K562 (cell line): ENCODE data around the gene SCARB2. TPM values are rescaled to one million over a fixed set of nuclear protein-coding genes. Genes with fewer than 3 reads are reported as not detected.

Experiments
- ATAC-seq: fragments of 200-7000 bp; cut with Tn5 transposase; 3 replicates; pipeline ENCODE4 v1.9.1; 2020; ENCODE audit warnings: moderate library complexity
- BruUV-seq: library from RNA; stranded (reverse); fragments of 400-500 nt; replicated peaks from 2 replicates; lab custom pipeline; 2021; lab: Mats Ljungman, UMichigan
- CTCF ChIA-PET: fragments of 300-600 bp; formaldehyde crosslinking; extraction: SDS; loops from one replicate; lab custom pipeline; 2021; ENCODE audit warnings: low intra/inter-chr PET ratio; lab: Yijun Ruan, JAX
- POLR2A ChIA-PET: fragments of 300-600, 350-650 bp; sonication (Branson Sonifier 250); formaldehyde crosslinking; extraction: SDS; loops from one replicate; lab custom pipeline; 2021; ENCODE audit warnings: antibody characterized with exemption, inconsistent platforms; lab: Yijun Ruan, JAX
- DNase-seq, 4 experiments: peaks; one replicate each; pipeline versions ENCODE4 v3.0.0 to v3.0.0-alpha.2; 2011 to 2018; ENCODE audit warnings: low spot score in 3 of 4, mixed read lengths in 3 of 4; ENCODE audit errors: extremely low read depth in 1 of 4
- FAIRE-seq: peaks from 2 replicates; lab custom pipeline; 2011; peaks lifted over from hg19 to GRCh38; lab: Jason Lieb, UNC
- H2AFZ ChIP-seq: 2 replicates; pipeline ENCODE4 v1.6.0; 2011; ENCODE audit warnings: low read depth, low read length, control low read depth, inconsistent platforms
- H3K27ac ChIP-seq: fragments of 200-600 bp; 3 replicates; pipeline ENCODE4 v1.8.0; 2011; ENCODE audit warnings: low read depth, mild to moderate bottlenecking, control low read depth, inconsistent platforms, low read length, moderate library complexity, mixed read lengths; ENCODE audit errors: extremely low read depth
- H3K27me3 ChIP-seq, 2 experiments: fragments of 300-600 bp in 1 of 2; 2 replicates in 1 of 2; 3 replicates in 1 of 2; pipeline versions ENCODE4 v1.6.0 to v1.8.0; 2011; ENCODE audit warnings: inconsistent platforms in 2 of 2, low read length in 2 of 2, mild to moderate bottlenecking in 1 of 2, mixed read lengths in 1 of 2, moderate library complexity in 1 of 2; ENCODE audit not compliant: control insufficient read depth in 2 of 2, insufficient read depth in 2 of 2
- H3K36me3 ChIP-seq: fragments of 300-600 bp; 3 replicates; pipeline ENCODE4 v1.8.0; 2011; ENCODE audit warnings: mild to moderate bottlenecking, low read length, inconsistent platforms; ENCODE audit not compliant: control insufficient read depth, insufficient read depth
- H3K4me1 ChIP-seq, 2 experiments: fragments of 200-600 bp in 1 of 2; replicated peaks in 1 of 2; 2 replicates in 1 of 2; 3 replicates in 1 of 2; pipeline versions ENCODE4 v1.5.1 to v1.8.0; 2011; ENCODE audit warnings: inconsistent platforms in 2 of 2, low read length in 2 of 2, mild to moderate bottlenecking in 1 of 2, mixed read lengths in 1 of 2, moderate library complexity in 1 of 2; ENCODE audit not compliant: control insufficient read depth in 2 of 2, insufficient read depth in 2 of 2
- H3K4me2 ChIP-seq: 2 replicates; pipeline ENCODE4 v1.6.1; 2011; ENCODE audit warnings: low read length, control low read depth, inconsistent platforms, mixed read lengths; ENCODE audit not compliant: insufficient read depth
- H3K4me3 ChIP-seq: fragments of 200-600 bp; sonication (generic), shearing (Covaris generic); 2 replicates; pipeline ENCODE4 v1.5.1; 2016; ENCODE audit warnings: control low read depth, inconsistent platforms
- H3K79me2 ChIP-seq: fragments of 200-600 bp; 3 replicates; pipeline ENCODE4 v1.8.0; 2011; ENCODE audit warnings: low read length, inconsistent platforms; ENCODE audit not compliant: control insufficient read depth, insufficient read depth
- H3K9ac ChIP-seq, 2 experiments: 2 replicates each; pipeline versions ENCODE4 v1.6.0 to v1.6.1; 2011; ENCODE audit warnings: low read depth in 2 of 2, low read length in 2 of 2, control low read depth in 1 of 2, inconsistent platforms in 1 of 2, mild to moderate bottlenecking in 1 of 2, mixed read lengths in 1 of 2; ENCODE audit not compliant: insufficient read depth in 1 of 2
- H3K9me1 ChIP-seq: one replicate; pipeline ENCODE4 v1.6.0; 2011; ENCODE audit warnings: inconsistent platforms, mild to moderate bottlenecking, low read length, moderate library complexity; ENCODE audit not compliant: control insufficient read depth, insufficient read depth
- H3K9me3 ChIP-seq: replicated peaks from 2 replicates; pipeline ENCODE4 v1.5.1; 2011; ENCODE audit warnings: low read depth, low read length, inconsistent platforms; ENCODE audit not compliant: control insufficient read depth, insufficient read depth
- H4K20me1 ChIP-seq: replicated peaks from 2 replicates; pipeline ENCODE4 v1.6.1; 2011; ENCODE audit warnings: low read length, inconsistent platforms, mixed read lengths; ENCODE audit not compliant: control insufficient read depth, insufficient read depth
- ARID2 ChIP-seq: fragments of 450-650 bp; IDR thresholded peaks from 2 replicates; pipeline ENCODE4 v1.6.1; 2017; ENCODE audit warnings: antibody characterized with exemption, mild to moderate bottlenecking
- CCAR2 ChIP-seq: fragments of 200-400 bp; formaldehyde crosslinking; IDR thresholded peaks from 2 replicates; pipeline ENCODE4 v1.6.1; 2017; ENCODE audit warnings: mild to moderate bottlenecking, low read depth, low read length
- MED1 ChIP-seq: sonication (generic); formaldehyde crosslinking; IDR thresholded peaks from 2 replicates; pipeline ENCODE4 v1.8.1; 2023; ENCODE audit warnings: missing genetic modification reagents, borderline replicate concordance
- RUNX1 ChIP-seq: sonication (generic); IDR thresholded peaks from 2 replicates; pipeline ENCODE4 v1.6.1; 2016; ENCODE audit warnings: antibody characterized with exemption, low read depth
- SMARCC2 ChIP-seq: fragments of 450-650 bp; IDR thresholded peaks from 2 replicates; pipeline ENCODE4 v1.6.1; 2017; ENCODE audit warnings: antibody characterized with exemption, moderate library complexity, mild to moderate bottlenecking, low read depth
- TAF7 ChIP-seq: fragments of 450-650 bp; IDR thresholded peaks from 2 replicates; pipeline ENCODE4 v1.6.1; 2016; ENCODE audit warnings: missing genetic modification characterization, missing compliant biosample characterization
- TCF7 ChIP-seq: sonication (generic); IDR thresholded peaks from 2 replicates; pipeline ENCODE4 v1.6.1; 2016; ENCODE audit warnings: antibody characterized with exemption, borderline replicate concordance
- THRB ChIP-seq: fragments of 450-650 bp; formaldehyde crosslinking; conservative IDR thresholded peaks from 2 replicates; pipeline ENCODE4 v1.4.0; 2022; ENCODE audit warnings: mild to moderate bottlenecking, missing genetic modification characterization
- ZBTB7A ChIP-seq: IDR thresholded peaks from 2 replicates; pipeline ENCODE4 v1.6.1; 2011; ENCODE audit warnings: low read depth, mild to moderate bottlenecking, low read length, moderate library complexity, borderline replicate concordance; ENCODE audit not compliant: control insufficient read depth
- ZNF282 ChIP-seq: sonication (generic); formaldehyde crosslinking; IDR thresholded peaks from 2 replicates; pipeline ENCODE4 v1.8.1; 2023; ENCODE audit warnings: missing genetic modification reagents
- ZNF311 ChIP-seq: fragments of 250-450 bp; sonication (Bioruptor Pico); IDR thresholded peaks from 2 replicates; pipeline ENCODE4 v1.4.0; 2020; ENCODE audit warnings: mild to moderate bottlenecking, moderate library complexity
- ZNF445 ChIP-seq: fragments of 250-450 bp; sonication (Bioruptor Pico); IDR thresholded peaks from 2 replicates; pipeline ENCODE4 v1.4.0; 2020; ENCODE audit warnings: low read depth, mild to moderate bottlenecking, moderate library complexity
- WGBS: fragments of 100-300 bp; shearing (Covaris generic); methylation state at CpG from one replicate; pipeline ENCODE4 v1.1.6; 2016; ENCODE audit warnings: low coverage, mixed read lengths; ENCODE audit not compliant: insufficient coverage; ENCODE audit errors: missing lambda C conversion rate; 5-methylcytosine and 5-hydroxymethylcytosine counted together
- in situ Hi-C: fragments of 300-500 bp; cut with MboI; formaldehyde crosslinking; loops from 4 replicates; pipeline ENCODE4 v1.15.0; 2018; ENCODE audit warnings: inconsistent platforms, mixed read lengths
- intact Hi-C: fragments of 100-400 bp; cut with micrococcal nuclease; formaldehyde crosslinking; loops from 2 replicates; pipeline ENCODE4 v1.14.2; 2022
- polyA plus RNA-seq, 8 experiments: library from polyadenylated mRNA; depleted of rRNA in 4 of 8; stranded (reverse) in 5 of 8; unstranded in 3 of 8; fragments of >200 nt; fragmentation: Nextera tagmentation in 2 of 8; fragmentation: Illumina TruSeq in 1 of 8; extraction: Ambion mirVana in 2 of 8; extraction: Trizol in 1 of 8; gene quantifications; 2 replicates each; pipeline versions ENCODE4 v1.2.1 to v1.2.3, GENCODE V29; 2011 to 2014; ENCODE audit warnings: inconsistent platforms in 1 of 8, missing spikeins in 1 of 8
- total RNA-seq, 7 experiments: library from RNA; depleted of rRNA in 6 of 7; stranded (reverse); fragments of >200 nt in 6 of 7; fragmentation: Illumina TruSeq in 2 of 7; extraction: Trizol in 2 of 7; gene quantifications; 2 replicates each; pipeline versions ENCODE4 v1.2.1 to v1.2.3, GENCODE V29; 2011 to 2021; ENCODE audit warnings: low replicate concordance in 1 of 7
- TF ChIP-seq, protein P1 (sequence below), 2 experiments: IDR thresholded peaks; 2 replicates each; pipeline ENCODE4 v1.6.1; 2011; ENCODE audit warnings: borderline replicate concordance in 1 of 2, control low read depth in 1 of 2, low read depth in 1 of 2, low read length in 1 of 2, mild to moderate bottlenecking in 1 of 2, mixed read lengths in 1 of 2, moderate library complexity in 1 of 2; ENCODE audit not compliant: insufficient read depth in 1 of 2, insufficient read length in 1 of 2, poor library complexity in 1 of 2, severe bottlenecking in 1 of 2; ENCODE audit errors: extremely low read depth in 1 of 2

Gene SCARB2
- total and polyA plus RNA-seq, 9 of the 15 experiments (the other 6 are each of a cell fraction or from before 2014, with no cell fraction given): 6.1 to 25.8 (median 17.8) TPM

- Histone ChIP-seq H3K4me2 (no peak overlapping the region), H3K9me1 (no peaks in the 10 kb centered on the region), H3K4me3 (no peak overlapping the region), H3K36me3 (no peaks in the 10 kb centered on the region), H2AFZ (no peak overlapping the region), H4K20me1 (no peaks in the 10 kb centered on the region), H3K27me3 (no peaks in the 10 kb centered on the region), H3K79me2 (peaks cover 22% of the 10 kb centered on the region), H3K9ac (no peak overlapping the region), H3K9me3 (no peaks in the 10 kb centered on the region), H3K27ac (no peak overlapping the region), H3K4me1 (peaks cover 15 to 30% of the 10 kb centered on the region in 2 experiments)
- no peak for DNase-seq
- 76% methylated on average over 4 of the region's 4 CpGs for WGBS
- no peak for TF ChIP-seq THRB (CRISPR knock-in tag)
- no peak for TF ChIP-seq CCAR2
- no peak for TF ChIP-seq SMARCC2
- TF ChIP-seq TAF7 (tag): no peak
- no peak for ATAC-seq
- FAIRE-seq: no peak
- BruUV-seq: no TSS peak
- ChIA-PET CTCF (no interaction called here), POLR2A (interaction anchor here (1.2 to 1.6 kb wide), 2 partner anchors 10 to 167 kb away, joined by 4 to 5 read pairs; no protein-coding TSS in a partner anchor)
- intact Hi-C loops (no loop called here), in situ Hi-C loops (no loop called here)
These were observed 3.2 kb downstream of the SCARB2 start for GRCh38 chr4:76210452-76210851.

DNA sequence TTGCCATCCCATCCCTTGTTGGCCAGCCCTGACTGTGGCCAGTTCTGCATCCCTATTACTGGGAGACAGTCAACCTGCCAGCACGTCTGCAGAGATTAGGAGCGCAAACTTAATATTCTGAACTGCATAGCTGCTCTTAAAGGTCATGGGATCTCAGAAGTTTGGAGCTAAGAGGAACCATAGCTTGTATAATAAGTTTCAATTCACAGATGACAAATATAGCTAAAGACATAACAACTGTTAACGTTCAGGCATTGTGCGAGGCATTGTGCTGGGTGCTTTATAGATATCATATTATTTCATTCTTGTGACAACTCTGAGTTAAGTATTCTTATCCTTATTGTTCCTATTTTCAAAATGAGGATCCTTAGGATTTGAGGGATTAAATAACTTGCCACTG is 3.7 kb downstream of the SCARB2 start:
- 86% methylated on average over 4 of the region's 4 CpGs for WGBS
- DNase-seq (no peak), ATAC-seq (no peak), FAIRE-seq (peak; percentile 11)
- ChIA-PET CTCF (no interaction called here), POLR2A (interaction anchor here (1.2 to 1.6 kb wide), 2 partner anchors 10 to 167 kb away, joined by 4 to 5 read pairs; no protein-coding TSS in a partner anchor)
- Histone ChIP-seq H2AFZ (no peak overlapping the region), H3K9ac (no peak overlapping the region), H4K20me1 (no peaks in the 10 kb centered on the region), H3K4me3 (no peak overlapping the region), H3K4me2 (no peak overlapping the region), H3K27me3 (no peaks in the 10 kb centered on the region), H3K4me1 (peaks cover 15 to 24% of the 10 kb centered on the region in 2 experiments), H3K79me2 (peaks cover 22% of the 10 kb centered on the region), H3K9me3 (no peaks in the 10 kb centered on the region), H3K27ac (no peak overlapping the region), H3K36me3 (no peaks in the 10 kb centered on the region), H3K9me1 (no peaks in the 10 kb centered on the region)
- in situ Hi-C loops: no loop called here
- BruUV-seq: no TSS peak
- intact Hi-C loops: no loop called here
- no peak for TF ChIP-seq ARID2
- no peak for TF ChIP-seq ZNF311 (CRISPR knock-in tag)
- no peak for TF ChIP-seq ZNF282
- TF ChIP-seq ZBTB7A: no peak
- no peak for TF ChIP-seq TCF7
- TF ChIP-seq RUNX1: no peak
- no peak for TF ChIP-seq MED1
- TF ChIP-seq, protein P1, sequence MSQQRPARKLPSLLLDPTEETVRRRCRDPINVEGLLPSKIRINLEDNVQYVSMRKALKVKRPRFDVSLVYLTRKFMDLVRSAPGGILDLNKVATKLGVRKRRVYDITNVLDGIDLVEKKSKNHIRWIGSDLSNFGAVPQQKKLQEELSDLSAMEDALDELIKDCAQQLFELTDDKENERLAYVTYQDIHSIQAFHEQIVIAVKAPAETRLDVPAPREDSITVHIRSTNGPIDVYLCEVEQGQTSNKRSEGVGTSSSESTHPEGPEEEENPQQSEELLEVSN (IDR thresholded peaks at IDR 0.05; ENCODE audit: borderline replicate concordance in 1 of 2, extremely low read depth in 1 of 2, insufficient read depth in 1 of 2, insufficient read length in 1 of 2, low read depth in 1 of 2, low read length in 1 of 2, poor library complexity in 1 of 2, severe bottlenecking in 1 of 2): no peak
- TF ChIP-seq ZNF445: no peak
